ENCODE data around the gene ARF1.

- TF ChIP-seq CTCF (conservative IDR thresholded peaks at IDR 0.05 in 1 of 2, IDR thresholded peaks at IDR 0.05 in 1 of 2; ENCODE audit: extremely low read depth in 1 of 2, insufficient read depth in 1 of 2, low read depth in 1 of 2, low read length in 2 of 2) (no peak), EZH2 (IDR thresholded peaks at IDR 0.05; ENCODE audit: borderline replicate concordance, low read length) (no peak)
Observed at GRCh38 chr1:228047183-228047466, 35.4 kb upstream of the ARF1 start.
